Dedifferentiated amniotic fluid mesenchymal stem cell (primary cell): Measurements from ENCODE around the gene CCDC12.
"Not testable (repeated sequence)": the region's sequence is repeated elsewhere in the genome, so short reads cannot be mapped to it uniquely, and the experiment has no call there.

Experiments
- DNase-seq: peaks from one replicate; pipeline ENCODE4 v3.0.0-alpha.2; 2016; ENCODE audit errors: extremely low spot score

The CCDC12 gene

GRCh38 chr3:46981932-46982471, 5.5 kb upstream of the CCDC12 start:
- no peak for DNase-seq

GRCh38 chr3:46979958-46980497, 3.5 kb upstream of the CCDC12 start:
- DNase-seq = no peak

GRCh38 chr3:46978985-46979944, 2.7 kb upstream of the CCDC12 start, which contains the start of gene NBEAL2:
Gene NBEAL2 (plus strand): TSS chr3:46979666. CDS start chr3:46979862, 196 bp downstream.
- DNase-seq = peak; percentile 81

- no peak for DNase-seq
Observed at GRCh38 chr3:46978381-46978780, 1.8 kb upstream of the CCDC12 start.

- no peak for DNase-seq
Observed at GRCh38 chr3:46977811-46978195, 1.3 kb upstream of the CCDC12 start.

GRCh38 chr3:46974421-46975171, 1.9 kb downstream of the CCDC12 start:
- DNase-seq = no peak

- no peak for DNase-seq
Observed at GRCh38 chr3:46972396-46972795, 4.1 kb downstream of the CCDC12 start.

GRCh38 chr3:46971742-46972141, 4.8 kb downstream of the CCDC12 start:
- no peak for DNase-seq

GRCh38 chr3:46971151-46971550, 5.4 kb downstream of the CCDC12 start:
- no peak for DNase-seq

- DNase-seq = no peak
Observed at GRCh38 chr3:46970391-46971091, 6.0 kb downstream of the CCDC12 start.

GRCh38 chr3:46968783-46969428, 7.6 kb downstream of the CCDC12 start:
- DNase-seq = no peak

GRCh38 chr3:46966811-46967210, 9.7 kb downstream of the CCDC12 start:
- no peak for DNase-seq

- DNase-seq = no peak
Observed at GRCh38 chr3:46965151-46965550, 11.4 kb downstream of the CCDC12 start.

- DNase-seq = not testable (repeated sequence)
Observed at GRCh38 chr3:46964038-46964590, 12.4 kb downstream of the CCDC12 start.

- no peak for DNase-seq
Observed at GRCh38 chr3:46962990-46963389, 13.6 kb downstream of the CCDC12 start.

- DNase-seq = no peak
Observed at GRCh38 chr3:46962427-46962826, 14.1 kb downstream of the CCDC12 start.

- DNase-seq = no peak
Observed at GRCh38 chr3:46960835-46961234, 15.7 kb downstream of the CCDC12 start.

- no peak for DNase-seq
Observed at GRCh38 chr3:46960081-46960701, 16.4 kb downstream of the CCDC12 start.

- no peak for DNase-seq
Observed at GRCh38 chr3:46959161-46959511, 17.4 kb downstream of the CCDC12 start.

- DNase-seq = no peak
Observed at GRCh38 chr3:46958467-46959160, 17.9 kb downstream of the CCDC12 start.
